GM21423 (cell line): ENCODE data around the gene IRX6.

Source experiments
- ATAC-seq: cut with Tn5 transposase; IDR thresholded peaks from one replicate; pipeline ENCODE4 v1.9.1; 2021; ENCODE audit warnings: mild to moderate bottlenecking, moderate library complexity; ENCODE audit not compliant: unreplicated experiment

IRX6 gene

DNA sequence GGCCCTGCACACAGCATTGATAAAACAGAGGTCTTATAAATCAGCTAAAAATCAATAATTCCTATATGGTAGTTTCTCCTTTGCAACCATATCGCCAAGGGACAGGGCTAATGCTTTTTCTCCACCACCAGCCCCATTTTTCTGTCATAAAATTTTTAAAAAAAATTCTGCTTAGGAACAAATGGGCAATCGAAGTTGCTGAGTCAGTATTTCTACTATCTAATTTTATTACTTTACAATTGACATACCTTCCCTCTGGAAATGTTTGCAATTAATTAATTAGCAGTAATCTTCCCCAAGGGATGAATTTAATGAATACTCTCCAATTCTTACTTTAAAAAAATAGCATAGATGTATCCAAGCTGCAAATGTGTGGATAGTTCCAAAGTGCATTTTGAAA, 1.7 kb upstream of the IRX6 start:
- no peak for ATAC-seq

DNA sequence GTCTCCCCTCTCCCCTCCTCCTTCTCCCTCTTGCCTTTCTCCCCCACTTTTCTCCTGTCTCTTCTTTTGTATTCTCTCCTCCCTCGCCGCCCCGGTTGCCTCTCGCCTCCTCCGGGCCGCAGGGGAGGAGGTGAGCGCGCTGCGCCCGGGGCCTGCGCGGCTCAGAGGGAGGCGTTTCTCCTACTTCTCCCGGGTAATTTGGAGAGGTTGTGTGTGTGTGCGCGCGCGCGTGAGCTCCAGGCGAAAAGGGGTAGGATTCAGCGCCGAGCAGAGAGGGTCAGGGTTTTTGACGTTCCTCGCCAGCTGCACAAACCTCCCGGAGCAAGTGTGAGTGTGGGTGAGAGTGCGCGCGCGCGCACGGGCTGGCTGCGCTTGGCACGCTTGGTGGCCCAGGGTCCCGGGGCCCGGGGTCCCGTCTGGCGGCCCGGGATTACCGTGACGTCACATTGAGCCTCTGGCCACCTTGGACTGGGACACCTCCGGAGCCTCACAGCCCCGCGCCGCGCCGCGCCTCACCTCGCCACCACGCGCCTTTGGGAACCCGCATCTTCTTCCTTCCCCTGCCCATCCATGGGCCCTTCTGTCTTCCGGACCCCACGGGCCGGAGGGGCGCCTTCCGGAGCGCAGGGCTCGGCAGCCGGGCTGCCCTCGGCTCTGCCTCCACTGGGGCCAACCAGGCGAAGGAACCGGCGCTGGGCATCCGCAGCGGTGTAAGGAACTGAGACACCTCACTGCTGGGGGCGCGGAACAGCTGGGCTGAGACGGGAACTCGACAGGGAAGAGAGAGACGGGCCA, 479 bp downstream of the IRX6 start:
- ATAC-seq = no peak

DNA sequence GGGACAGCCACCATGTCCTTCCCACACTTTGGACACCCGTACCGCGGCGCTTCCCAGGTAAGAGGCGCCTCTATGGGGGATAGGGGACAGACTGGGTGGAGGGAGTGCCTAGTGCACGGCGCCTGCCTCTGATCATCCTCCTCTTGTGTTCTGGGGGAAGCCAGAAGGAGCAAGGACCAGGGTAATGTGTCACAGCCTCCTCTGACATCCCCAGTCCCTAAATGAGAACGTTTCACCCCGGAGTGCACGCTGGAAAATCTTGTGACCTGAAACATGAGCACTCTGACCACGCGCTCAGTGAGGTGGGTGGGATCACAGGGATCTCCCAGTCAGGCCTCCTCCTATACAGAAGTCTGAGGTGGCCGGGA, 1.1 kb downstream of the IRX6 start:
- no peak for ATAC-seq

DNA sequence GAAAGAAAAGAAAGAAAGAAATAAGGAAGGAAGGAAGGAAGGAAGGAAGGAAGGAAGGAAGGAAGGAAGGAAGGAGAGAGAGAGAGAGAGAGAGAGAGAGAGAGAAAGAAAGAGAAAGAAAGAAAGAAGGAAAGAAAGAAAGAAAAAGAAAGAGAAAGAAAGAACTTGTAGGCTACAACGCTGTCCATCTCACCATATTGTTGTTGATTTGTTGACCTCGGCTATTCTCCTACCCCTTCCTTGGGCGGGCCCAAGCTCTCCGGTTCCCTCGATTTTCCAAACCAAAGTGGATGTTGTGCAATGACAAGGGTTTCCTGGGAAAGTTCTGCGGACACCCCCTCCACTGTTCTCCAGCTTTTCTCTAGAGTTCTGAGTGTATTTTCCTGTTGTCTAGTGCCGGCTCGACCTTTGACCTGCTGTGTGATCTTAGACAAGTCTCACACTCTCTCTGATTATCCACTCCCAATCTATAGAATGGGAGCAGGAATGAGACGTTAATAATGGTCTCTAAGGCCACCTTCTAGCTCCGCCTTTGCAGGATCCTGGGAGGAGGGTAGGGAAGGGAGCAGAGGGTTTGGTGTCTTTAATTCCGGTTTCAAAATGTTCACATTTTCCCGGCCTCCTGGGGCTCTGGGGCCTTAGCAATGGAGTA, 1.6 kb downstream of the IRX6 start:
- ATAC-seq = no peak

DNA sequence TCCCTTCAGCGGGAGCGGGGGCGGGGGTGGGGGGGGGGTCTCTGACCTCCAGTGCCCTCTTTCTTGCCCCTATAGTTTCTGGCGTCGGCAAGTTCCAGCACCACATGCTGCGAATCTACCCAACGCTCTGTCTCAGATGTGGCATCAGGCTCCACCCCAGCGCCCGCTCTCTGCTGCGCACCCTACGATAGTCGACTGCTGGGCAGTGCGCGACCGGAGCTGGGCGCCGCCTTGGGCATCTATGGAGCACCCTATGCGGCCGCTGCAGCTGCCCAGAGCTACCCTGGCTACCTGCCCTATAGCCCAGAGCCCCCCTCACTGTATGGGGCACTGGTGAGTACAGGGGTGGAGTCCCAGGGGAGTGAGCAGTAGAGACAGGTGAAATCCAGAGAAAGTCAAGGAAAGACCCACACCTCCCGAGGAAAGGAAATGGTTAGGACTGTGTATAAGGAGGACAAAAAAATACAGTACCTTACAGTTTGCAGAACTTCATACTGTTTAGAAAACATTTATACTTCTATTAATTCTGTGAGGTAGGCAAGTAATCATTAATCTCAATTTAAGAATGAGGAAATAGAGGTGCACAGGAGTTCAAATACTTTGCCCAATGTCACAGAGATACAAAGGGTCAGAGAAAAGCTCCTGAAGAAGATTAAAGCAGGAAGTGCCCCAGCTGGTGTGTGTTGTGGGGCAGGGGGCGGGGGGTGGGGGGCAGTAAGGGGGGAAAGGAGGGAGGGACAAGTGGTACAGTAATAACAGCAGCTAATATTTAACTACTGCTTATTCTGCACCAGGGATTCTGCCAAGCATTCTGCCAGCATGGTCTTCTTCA, 2.5 kb downstream of the IRX6 start:
- ATAC-seq = no peak

DNA sequence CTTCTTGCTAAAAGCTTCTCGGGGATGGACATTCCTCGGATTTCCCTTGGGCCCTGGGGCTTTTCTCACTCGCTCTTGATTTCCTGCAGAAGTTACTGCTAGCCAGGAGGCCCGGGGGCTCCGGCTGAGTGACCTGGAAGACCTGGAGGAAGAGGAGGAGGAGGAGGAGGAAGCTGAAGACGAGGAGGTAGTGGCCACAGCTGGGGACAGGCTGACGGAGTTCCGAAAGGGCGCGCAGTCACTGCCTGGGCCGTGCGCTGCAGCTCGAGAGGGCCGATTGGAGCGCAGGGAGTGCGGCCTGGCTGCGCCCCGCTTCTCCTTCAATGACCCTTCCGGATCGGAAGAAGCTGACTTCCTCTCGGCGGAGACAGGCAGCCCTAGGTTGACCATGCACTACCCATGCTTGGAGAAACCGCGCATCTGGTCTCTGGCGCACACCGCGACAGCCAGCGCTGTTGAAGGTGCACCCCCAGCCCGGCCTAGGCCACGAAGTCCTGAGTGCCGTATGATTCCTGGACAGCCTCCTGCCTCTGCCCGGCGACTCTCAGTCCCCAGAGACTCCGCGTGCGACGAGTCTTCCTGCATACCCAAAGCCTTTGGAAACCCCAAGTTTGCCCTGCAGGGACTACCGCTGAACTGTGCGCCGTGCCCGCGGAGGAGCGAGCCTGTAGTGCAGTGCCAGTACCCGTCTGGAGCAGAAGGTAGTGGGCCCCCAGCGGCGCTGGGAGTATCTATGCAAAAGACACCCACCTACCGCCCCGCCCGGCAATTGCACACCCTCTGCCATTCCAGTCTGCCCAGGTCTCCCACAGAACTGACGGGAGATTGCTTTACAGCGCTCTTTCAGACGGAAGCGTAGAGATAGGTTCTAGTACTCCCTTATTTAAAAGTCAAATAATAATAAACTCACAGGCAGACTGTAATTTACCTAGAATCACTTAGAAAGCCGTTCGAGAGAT, 4.9 kb downstream of the IRX6 start:
- no peak for ATAC-seq

DNA sequence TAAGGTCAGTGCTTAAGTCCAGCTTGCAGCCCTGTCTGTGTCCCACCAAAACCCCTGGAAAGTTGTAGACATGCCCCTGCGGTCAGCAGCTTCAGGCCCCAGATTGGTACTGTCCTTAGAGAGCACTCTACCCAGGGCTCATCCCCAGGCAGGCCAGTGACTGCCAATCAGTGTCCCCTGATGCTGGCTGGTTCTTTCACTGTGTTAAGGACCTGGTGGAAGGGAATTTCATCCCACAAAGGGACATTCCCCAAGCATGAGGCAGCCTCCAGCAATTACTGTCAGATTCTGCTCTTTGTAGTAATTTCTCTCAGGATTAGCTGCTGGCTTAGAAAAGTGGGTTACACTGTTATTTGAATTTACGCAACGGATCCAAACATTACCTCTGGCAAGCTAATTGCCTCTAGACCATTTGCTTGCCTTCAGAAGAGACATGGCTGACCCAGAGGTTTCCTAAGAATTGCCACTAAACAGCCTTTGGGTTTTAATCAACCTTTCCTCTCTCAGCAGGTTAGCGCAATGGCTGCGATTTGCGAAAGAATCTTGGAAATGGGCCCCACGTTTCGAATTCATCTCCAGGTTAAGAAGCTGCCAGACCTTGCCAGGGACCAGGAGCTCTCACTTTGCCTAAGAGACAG, 5.9 kb downstream of the IRX6 start:
- no peak for ATAC-seq

DNA sequence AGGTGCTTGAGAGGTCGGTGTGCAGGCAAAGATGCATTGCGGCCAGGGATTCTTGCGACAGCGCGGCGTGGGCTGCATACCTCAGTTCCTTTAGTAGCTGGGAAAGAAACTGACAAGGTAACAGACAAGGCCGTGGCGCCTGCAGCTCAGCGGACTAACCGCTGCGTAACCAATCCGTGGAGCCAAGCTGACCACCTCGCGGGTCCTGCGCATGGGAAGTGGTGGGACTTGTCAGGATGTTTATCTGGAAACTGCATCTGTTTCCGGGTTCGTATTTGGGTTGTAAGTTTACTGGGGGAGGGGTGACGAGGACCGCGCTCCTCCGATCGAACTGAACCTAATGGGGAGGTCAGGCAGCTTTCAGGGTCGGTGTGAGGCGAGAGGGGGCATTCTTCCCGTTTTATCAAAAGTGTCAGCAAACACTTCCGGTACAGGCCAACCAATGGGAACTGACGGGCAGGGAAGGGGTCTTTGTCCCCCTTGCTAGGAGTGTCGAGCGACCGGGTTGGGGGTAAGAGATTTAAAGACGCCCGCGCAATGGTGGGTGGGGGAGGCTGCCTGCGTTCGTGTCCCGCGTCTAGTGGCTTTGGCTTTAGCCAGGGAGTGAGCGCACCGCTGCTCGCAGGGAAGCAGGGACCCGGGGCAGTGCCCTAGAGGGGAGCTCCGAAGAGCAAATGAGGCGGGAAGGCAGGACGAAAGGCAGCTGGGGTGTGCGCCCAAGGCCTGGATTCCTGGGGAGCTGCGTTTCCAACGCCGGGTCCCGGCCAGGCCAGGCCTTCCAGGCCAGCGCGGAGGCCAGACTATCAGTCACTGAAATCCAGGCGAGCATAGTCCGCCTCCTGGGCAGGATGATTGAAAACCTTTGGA, 7.0 kb downstream of the IRX6 start:
- no peak for ATAC-seq

DNA sequence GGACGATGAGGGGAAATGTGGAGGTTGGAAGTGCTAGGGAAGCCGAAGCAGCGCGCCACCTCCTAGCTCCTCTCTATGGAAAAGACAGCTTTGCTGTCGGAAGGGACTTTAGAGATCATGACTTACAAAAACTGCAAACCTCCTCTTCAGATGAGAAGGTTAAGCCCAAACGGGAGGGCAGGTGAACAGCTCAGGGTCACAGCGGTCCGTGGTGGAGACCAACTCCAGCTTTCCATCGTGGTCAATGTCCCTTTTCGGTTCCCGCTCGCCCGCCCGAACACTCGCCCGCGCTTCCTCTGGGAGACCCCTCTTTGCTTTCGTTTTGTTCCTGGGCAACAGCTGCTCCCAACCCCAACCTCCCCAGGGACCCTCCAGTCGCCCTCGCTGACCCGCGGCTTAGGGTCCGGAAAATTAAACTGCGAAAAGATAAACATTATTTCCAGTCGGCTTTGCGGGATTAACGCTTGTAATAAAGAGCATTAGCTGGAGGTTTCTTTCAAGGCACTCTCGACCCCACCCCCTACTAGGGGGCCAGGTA, 7.7 kb downstream of the IRX6 start:
- ATAC-seq = no peak

DNA sequence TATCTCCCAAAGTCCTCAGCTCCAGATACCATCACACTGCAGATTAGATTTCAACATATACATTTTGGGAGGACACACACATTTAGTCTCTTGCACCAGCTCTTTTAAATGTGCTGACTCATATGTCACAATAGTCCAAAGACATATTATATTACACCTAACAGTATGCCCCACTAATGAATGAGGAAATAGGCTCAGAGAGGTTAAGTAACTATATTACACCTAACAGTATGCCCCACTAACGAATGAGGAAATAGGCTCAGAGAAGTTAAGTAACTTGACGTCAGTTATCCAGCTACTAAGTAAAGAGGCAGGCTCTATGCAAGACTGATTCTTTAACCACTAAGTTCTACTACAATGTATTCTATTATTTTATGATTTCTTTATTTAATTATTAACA, 9.7 kb downstream of the IRX6 start:
- peak; percentile 54 for ATAC-seq

DNA sequence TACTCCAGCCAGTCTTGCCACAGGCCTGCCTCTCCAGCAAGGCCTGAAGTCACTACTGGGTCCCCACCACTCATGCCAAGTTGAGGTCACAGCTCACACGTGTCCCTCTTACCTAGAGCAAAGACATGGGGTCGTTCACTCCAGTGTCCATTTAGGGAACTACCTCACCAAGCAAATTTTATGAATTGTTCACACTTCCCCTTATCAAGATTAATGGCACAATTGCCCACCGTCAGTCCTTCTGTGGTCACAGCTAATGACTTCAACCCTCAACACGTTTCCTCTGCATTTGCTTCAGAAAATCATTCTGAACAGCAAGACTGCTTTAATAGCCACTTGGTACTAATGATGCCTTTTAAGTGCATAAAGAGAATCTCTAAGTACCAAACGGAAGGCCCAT, 14.6 kb downstream of the IRX6 start:
- ATAC-seq = no peak

DNA sequence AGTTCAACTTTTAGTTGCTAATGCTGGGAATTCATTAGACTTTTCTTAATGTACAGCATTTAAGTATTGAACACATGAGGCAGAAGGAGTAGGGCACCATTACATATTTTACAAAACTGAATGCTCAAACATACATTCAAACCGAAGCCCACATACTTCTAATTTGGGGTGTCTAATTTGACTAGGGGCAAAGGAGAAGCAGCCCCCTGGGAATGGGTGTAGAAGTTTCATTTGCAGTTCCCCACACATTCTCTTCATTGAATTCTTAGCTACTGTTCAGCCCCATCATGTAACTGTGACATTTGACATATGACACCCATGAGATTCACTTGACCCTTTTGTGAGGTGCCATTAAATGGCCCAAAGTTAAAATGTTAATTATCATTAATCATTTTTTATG, 16.4 kb downstream of the IRX6 start:
- no peak for ATAC-seq

DNA sequence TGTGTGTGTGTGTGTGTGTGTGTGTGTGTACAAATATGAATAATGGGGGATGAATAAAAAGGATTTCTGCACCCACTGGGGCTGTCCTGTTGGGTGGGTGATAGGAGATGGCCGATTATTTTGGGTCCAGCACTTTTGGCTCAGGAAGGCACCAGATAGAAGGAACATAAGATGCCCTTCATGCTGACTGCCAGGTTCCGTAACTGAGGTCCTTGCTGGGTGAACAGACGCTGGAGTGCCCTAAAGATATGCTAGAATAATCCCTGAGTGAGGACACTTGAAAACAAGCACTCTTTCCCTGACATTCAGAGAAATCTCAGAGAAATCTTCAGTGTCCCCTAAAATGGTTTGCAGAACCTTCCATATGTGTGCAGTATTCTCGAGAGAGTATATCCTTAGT, 17.7 kb downstream of the IRX6 start:
- no peak for ATAC-seq

DNA sequence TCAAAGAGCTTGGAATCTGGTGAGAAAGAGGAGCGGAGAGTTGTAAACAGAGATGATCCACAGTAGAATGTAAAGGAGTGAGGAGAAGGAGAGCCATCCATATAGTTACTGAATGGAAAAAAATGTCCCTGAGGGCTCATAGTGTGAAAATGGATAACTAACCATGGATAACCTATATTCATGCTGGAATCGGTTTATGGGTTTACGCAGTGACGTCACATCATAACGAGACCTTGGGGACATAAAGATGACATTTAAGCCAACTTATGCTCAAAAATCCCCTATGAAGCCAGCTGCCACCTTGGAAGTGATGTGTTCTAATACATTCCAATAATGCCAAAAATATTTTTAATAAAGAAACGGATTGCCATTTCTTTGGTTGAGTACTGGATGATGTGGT, 22.5 kb downstream of the IRX6 start:
- no peak for ATAC-seq

DNA sequence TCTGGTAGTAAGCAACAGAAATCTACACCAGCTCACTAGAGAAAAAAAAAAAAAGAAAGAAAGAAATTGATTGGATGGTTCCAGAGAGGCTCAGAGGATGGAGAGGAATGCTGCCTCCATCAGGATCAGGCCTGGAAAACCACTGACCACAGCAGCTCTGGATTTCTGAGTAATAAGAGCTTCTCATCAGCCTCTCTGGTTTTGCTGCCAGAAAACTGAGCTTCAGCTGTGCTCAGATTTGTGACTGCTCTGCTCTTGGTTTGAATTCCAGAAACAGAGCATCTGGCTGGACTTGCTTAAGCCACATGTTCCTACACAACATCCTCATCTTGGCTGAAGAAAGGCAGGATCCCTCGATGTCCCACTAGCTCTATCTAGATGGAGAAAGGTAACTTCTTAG, 25.9 kb downstream of the IRX6 start:
- ATAC-seq = no peak

DNA sequence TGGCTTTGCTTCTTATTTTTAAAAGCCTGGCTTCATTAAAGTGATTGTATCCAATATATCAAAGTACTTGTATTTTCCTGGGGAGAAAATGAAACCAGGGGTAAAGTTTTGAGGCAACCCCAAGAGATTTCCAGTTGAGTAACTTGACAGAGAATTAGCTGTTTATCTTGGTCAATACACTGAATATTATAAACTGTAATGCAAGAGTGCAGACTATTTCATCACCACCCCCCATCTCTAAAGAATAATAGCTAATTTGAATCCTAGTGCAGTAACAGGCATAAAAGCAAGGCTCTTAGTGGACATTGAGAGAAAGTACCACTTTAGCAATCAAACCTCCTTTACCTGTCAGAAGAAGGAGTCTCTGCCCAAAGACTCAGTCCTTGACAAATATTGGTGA, 27.0 kb downstream of the IRX6 start:
- ATAC-seq = no peak

DNA sequence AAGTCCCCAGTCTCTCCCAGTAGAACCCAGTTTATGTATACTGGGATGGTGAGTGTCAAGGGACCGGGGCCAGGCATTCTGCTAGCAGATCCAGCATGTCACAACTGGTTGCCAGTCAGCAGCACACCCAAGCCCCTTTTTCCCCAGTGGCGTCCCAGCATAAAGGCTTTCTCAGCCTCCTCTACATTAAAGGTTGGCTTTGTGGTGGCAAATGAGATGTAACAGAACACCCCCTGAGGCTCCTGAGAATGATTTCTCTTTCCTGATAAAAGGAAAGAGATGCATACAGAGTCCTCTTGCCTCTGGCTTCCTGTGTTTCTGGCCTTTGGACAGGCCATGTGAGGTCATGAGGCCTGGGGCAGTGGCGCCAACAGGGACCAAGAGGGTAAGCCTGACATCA, 27.9 kb downstream of the IRX6 start:
- ATAC-seq = no peak

DNA sequence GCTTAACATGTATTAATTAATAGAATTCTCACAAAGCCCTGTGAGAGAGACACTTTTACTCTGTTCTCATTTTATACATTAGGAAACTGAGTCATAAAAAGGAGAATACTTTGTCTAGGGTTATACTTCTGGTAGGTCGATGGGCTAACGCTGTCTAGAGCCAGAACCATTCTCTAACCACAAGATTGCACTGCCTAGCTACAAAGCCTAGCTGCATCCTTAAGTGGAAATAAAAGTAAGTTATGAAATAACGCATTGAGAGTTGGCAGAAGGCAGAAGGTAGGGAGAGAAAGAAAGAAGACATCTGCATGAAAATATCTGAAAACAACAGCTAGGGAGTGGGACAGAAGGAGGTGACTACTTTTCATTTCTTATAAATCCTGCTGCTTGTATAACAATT, 33.2 kb downstream of the IRX6 start:
- no peak for ATAC-seq

DNA sequence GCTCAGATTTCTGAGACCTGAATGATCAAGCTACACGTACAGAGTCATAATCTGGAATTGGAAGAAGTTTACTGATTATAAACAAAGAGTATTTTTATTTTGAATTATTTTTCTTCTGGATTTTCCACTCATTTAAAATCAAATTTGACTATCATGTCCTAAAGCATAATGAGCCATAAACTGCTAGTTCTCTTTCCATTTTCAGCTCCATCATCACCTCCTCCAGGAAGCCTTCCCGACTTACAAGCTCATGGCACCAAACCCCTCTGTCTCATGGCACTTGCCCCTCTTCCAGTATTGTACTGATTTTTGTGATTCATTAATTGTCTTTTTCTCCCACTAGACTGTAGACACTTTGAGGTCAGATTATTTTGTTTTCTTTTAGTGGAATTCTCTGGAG, 35.9 kb downstream of the IRX6 start:
- ATAC-seq = no peak
